ENCODE measurements around the gene GYPC. TPM values are rescaled to one million over a fixed set of nuclear protein-coding genes. Genes with fewer than 3 reads are reported as not detected.

Gene GYPC
- total RNA-seq, 4 donors from 2014 or later: 91.5 to 146 (median 126) TPM

- no peak for TF ChIP-seq CTCF (IDR thresholded peaks at IDR 0.05; ENCODE audit: low read depth)
These were observed 12.0 kb upstream of the GYPC start for GRCh38 chr2:126643972-126644371.

- no peak for TF ChIP-seq CTCF (IDR thresholded peaks at IDR 0.05; ENCODE audit: low read depth)
These were observed 11.2 kb upstream of the GYPC start for GRCh38 chr2:126644630-126645191.

GRCh38 chr2:126645211-126645618 is 10.7 kb upstream of the GYPC start:
- TF ChIP-seq CTCF (IDR thresholded peaks at IDR 0.05; ENCODE audit: low read depth): no peak

- no peak for TF ChIP-seq CTCF (IDR thresholded peaks at IDR 0.05; ENCODE audit: low read depth)
These were observed 9.9 kb upstream of the GYPC start for GRCh38 chr2:126646026-126646425.

GRCh38 chr2:126649101-126649500 is 6.9 kb upstream of the GYPC start:
- no peak for TF ChIP-seq CTCF (IDR thresholded peaks at IDR 0.05; ENCODE audit: low read depth)

GRCh38 chr2:126650994-126651393 is 5.0 kb upstream of the GYPC start:
- TF ChIP-seq CTCF (IDR thresholded peaks at IDR 0.05; ENCODE audit: low read depth): no peak

- no peak for TF ChIP-seq CTCF (IDR thresholded peaks at IDR 0.05; ENCODE audit: low read depth)
These were observed 3.6 kb upstream of the GYPC start for GRCh38 chr2:126652323-126652891.
